H1 (cell line): ENCODE results near the gene TXK.

Source experiments
- CTCF ChIP-seq, 3 experiments: IDR thresholded peaks; 1 replicate in 2 of 3; 2 replicates in 1 of 3; pipeline versions ENCODE4 v1.5.1 to v1.6.1; 2011; ENCODE audit warnings: low read length in 3 of 3, mild to moderate bottlenecking in 3 of 3, inconsistent platforms in 2 of 3, low read depth in 1 of 3, moderate library complexity in 1 of 3; ENCODE audit not compliant: insufficient read depth in 1 of 3; ENCODE audit errors: control extremely low read depth in 1 of 3
- POLR2A ChIP-seq, 2 experiments: IDR thresholded peaks; 1 replicate in 1 of 2; 2 replicates in 1 of 2; pipeline ENCODE4 v1.6.1; 2011; ENCODE audit warnings: low read depth in 2 of 2, low read length in 2 of 2, mild to moderate bottlenecking in 2 of 2; ENCODE audit errors: control extremely low read depth in 1 of 2
- SRF ChIP-seq: IDR thresholded peaks from 2 replicates; pipeline ENCODE4 v1.6.1; 2011; ENCODE audit warnings: mild to moderate bottlenecking, low read depth, low read length, moderate library complexity
- USF2 ChIP-seq: IDR thresholded peaks from 2 replicates; pipeline ENCODE4 v1.6.1; 2011; ENCODE audit warnings: low read length, improper control_type of control experiment
- ZNF274 ChIP-seq: IDR thresholded peaks from 2 replicates; pipeline ENCODE4 v1.7.0; 2012; ENCODE audit warnings: low read length, borderline replicate concordance; ENCODE audit errors: extremely low read depth

GRCh38 chr4:48157271-48157670 is 23.2 kb upstream of the TXK start:
- TF ChIP-seq USF2: no peak
- no peak for TF ChIP-seq CTCF (IDR thresholded peaks at IDR 0.05; ENCODE audit: control extremely low read depth in 1 of 3, insufficient read depth in 1 of 3, low read depth in 1 of 3, low read length in 3 of 3)
- no peak for TF ChIP-seq SRF
- TF ChIP-seq ZNF274: no peak
- no peak for TF ChIP-seq POLR2A (IDR thresholded peaks at IDR 0.05; ENCODE audit: control extremely low read depth in 1 of 2, low read depth in 2 of 2, low read length in 2 of 2)
